ENCODE data around the gene OPCML. TPM values are rescaled to one million over a fixed set of nuclear protein-coding genes. Genes with fewer than 3 reads are reported as not detected.

The OPCML gene
- polyA plus RNA-seq, 1 donor from 2014 or later = 11.6 TPM

DNA sequence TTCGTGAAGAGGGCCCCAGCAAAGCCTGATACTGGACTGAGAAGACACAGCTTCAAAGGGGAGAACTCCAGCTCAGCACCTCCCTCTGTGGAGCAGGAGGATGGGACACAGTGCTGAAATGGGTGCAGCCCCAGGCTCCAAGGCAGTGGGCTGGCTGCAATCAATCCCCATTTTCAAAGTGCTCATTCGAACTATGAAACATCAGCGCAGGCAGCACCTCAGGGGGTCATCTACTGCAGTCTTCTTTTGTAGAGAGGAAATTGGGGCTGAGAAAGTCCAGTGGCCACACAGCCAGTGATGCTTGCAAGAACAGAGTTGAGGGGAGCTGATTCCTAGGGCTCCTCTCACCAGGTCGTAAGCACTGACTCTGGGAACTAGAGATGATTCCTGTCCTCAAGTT lies 25.1 kb downstream of the OPCML start:
- no peak overlapping the region for H3K9ac ChIP-seq (ENCODE audit: low read length)
- H3K27me3 ChIP-seq (ENCODE audit: insufficient read depth, low read depth, low read length) = no peaks in the 10 kb centered on the region
- H3K27ac ChIP-seq (ENCODE audit: low read length) = no peak overlapping the region
- H3K4me2 ChIP-seq (ENCODE audit: low read length) = no peak overlapping the region
- no peaks in the 10 kb centered on the region for H3F3A ChIP-seq (ENCODE audit: insufficient read depth, low read length, poor library complexity, severe bottlenecking)
- H3K9me3 ChIP-seq (ENCODE audit: low read length) = no peaks in the 10 kb centered on the region
- no peak overlapping the region for H2AFZ ChIP-seq (ENCODE audit: low read depth, low read length)
- no peaks in the 10 kb centered on the region for H3K36me3 ChIP-seq (ENCODE audit: insufficient read depth, low read length)
- TF ChIP-seq, protein P1, sequence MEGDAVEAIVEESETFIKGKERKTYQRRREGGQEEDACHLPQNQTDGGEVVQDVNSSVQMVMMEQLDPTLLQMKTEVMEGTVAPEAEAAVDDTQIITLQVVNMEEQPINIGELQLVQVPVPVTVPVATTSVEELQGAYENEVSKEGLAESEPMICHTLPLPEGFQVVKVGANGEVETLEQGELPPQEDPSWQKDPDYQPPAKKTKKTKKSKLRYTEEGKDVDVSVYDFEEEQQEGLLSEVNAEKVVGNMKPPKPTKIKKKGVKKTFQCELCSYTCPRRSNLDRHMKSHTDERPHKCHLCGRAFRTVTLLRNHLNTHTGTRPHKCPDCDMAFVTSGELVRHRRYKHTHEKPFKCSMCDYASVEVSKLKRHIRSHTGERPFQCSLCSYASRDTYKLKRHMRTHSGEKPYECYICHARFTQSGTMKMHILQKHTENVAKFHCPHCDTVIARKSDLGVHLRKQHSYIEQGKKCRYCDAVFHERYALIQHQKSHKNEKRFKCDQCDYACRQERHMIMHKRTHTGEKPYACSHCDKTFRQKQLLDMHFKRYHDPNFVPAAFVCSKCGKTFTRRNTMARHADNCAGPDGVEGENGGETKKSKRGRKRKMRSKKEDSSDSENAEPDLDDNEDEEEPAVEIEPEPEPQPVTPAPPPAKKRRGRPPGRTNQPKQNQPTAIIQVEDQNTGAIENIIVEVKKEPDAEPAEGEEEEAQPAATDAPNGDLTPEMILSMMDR (IDR thresholded peaks at IDR 0.05; ENCODE audit: poor library complexity, severe bottlenecking) = no peak
- no peak for TF ChIP-seq EZH2 (IDR thresholded peaks at IDR 0.05; ENCODE audit: borderline replicate concordance, insufficient read depth, low read length, poor library complexity, severe bottlenecking)
- no peak for TF ChIP-seq SMC3 (conservative IDR thresholded peaks at IDR 0.05; ENCODE audit: poor library complexity)
- no peak for TF ChIP-seq EP300 (conservative IDR thresholded peaks at IDR 0.05; ENCODE audit: poor library complexity, severe bottlenecking)
- TF ChIP-seq POLR2AphosphoS5 (IDR thresholded peaks at IDR 0.05) = no peak
- TF ChIP-seq MXI1 (conservative IDR thresholded peaks at IDR 0.05; ENCODE audit: poor library complexity, severe bottlenecking) = no peak
- no peak for TF ChIP-seq RAD21 (conservative IDR thresholded peaks at IDR 0.05)
- TF ChIP-seq, protein P2, sequence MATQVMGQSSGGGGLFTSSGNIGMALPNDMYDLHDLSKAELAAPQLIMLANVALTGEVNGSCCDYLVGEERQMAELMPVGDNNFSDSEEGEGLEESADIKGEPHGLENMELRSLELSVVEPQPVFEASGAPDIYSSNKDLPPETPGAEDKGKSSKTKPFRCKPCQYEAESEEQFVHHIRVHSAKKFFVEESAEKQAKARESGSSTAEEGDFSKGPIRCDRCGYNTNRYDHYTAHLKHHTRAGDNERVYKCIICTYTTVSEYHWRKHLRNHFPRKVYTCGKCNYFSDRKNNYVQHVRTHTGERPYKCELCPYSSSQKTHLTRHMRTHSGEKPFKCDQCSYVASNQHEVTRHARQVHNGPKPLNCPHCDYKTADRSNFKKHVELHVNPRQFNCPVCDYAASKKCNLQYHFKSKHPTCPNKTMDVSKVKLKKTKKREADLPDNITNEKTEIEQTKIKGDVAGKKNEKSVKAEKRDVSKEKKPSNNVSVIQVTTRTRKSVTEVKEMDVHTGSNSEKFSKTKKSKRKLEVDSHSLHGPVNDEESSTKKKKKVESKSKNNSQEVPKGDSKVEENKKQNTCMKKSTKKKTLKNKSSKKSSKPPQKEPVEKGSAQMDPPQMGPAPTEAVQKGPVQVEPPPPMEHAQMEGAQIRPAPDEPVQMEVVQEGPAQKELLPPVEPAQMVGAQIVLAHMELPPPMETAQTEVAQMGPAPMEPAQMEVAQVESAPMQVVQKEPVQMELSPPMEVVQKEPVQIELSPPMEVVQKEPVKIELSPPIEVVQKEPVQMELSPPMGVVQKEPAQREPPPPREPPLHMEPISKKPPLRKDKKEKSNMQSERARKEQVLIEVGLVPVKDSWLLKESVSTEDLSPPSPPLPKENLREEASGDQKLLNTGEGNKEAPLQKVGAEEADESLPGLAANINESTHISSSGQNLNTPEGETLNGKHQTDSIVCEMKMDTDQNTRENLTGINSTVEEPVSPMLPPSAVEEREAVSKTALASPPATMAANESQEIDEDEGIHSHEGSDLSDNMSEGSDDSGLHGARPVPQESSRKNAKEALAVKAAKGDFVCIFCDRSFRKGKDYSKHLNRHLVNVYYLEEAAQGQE (IDR thresholded peaks at IDR 0.05; ENCODE audit: borderline replicate concordance) = no peak
- TF ChIP-seq TAF1 (IDR thresholded peaks at IDR 0.05; ENCODE audit: low read depth) = no peak
- H4K20me1 ChIP-seq (ENCODE audit: insufficient read depth) = no peaks in the 10 kb centered on the region
- no peak overlapping the region for H3K4me3 ChIP-seq (ENCODE audit: low read length)
- H3K9me2 ChIP-seq (ENCODE audit: insufficient read depth, low read length) = no peaks in the 10 kb centered on the region
- no peaks in the 10 kb centered on the region for H3K79me2 ChIP-seq (replicated peaks; ENCODE audit: insufficient read depth, low read length)

DNA sequence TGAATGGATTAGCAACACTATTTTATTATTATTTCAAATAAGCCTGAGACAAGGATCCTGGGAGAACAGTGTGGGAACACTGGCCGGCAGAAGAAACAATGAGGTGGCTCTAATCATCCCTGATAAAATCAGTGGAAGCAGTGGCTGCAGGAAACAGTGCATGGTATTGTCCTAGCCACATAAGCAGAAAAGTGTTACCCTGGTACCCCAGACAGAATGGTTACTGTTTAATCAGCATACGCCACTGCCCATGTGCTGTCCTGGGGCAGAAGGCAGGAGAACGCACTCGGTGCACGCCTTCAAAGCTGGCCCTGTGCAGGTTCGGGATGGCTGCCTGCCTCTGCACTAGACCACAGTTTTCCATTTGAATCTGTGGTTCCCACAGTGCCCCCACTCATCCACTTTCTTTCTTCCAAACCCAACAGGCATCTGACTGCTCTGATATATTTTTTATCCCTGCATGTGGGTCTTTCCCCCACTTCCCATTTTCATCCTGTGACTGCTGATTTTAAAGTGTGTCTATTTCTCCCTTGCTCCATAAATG lies 25.7 kb downstream of the OPCML start:
- Histone ChIP-seq H3K9me3 (ENCODE audit: low read length) (no peaks in the 10 kb centered on the region), H3K4me3 (ENCODE audit: low read length) (no peak overlapping the region), H3K9me2 (ENCODE audit: insufficient read depth, low read length) (no peaks in the 10 kb centered on the region), H3K36me3 (ENCODE audit: insufficient read depth, low read length) (no peaks in the 10 kb centered on the region), H3K4me2 (ENCODE audit: low read length) (no peak overlapping the region), H2AFZ (ENCODE audit: low read depth, low read length) (no peak overlapping the region), H3K9ac (ENCODE audit: low read length) (no peak overlapping the region), H3K79me2 (replicated peaks; ENCODE audit: insufficient read depth, low read length) (no peaks in the 10 kb centered on the region), H3F3A (ENCODE audit: insufficient read depth, low read length, poor library complexity, severe bottlenecking) (no peaks in the 10 kb centered on the region), H4K20me1 (ENCODE audit: insufficient read depth) (no peaks in the 10 kb centered on the region), H3K27me3 (ENCODE audit: insufficient read depth, low read depth, low read length) (no peaks in the 10 kb centered on the region), H3K27ac (ENCODE audit: low read length) (no peak overlapping the region)
- TF ChIP-seq EZH2 (IDR thresholded peaks at IDR 0.05; ENCODE audit: borderline replicate concordance, insufficient read depth, low read length, poor library complexity, severe bottlenecking) = no peak
- TF ChIP-seq, protein P1 (IDR thresholded peaks at IDR 0.05; ENCODE audit: poor library complexity, severe bottlenecking) = no peak
- no peak for TF ChIP-seq MXI1 (conservative IDR thresholded peaks at IDR 0.05; ENCODE audit: poor library complexity, severe bottlenecking)
- no peak for TF ChIP-seq RAD21 (conservative IDR thresholded peaks at IDR 0.05)
- TF ChIP-seq EP300 (conservative IDR thresholded peaks at IDR 0.05; ENCODE audit: poor library complexity, severe bottlenecking) = no peak
- no peak for TF ChIP-seq POLR2AphosphoS5 (IDR thresholded peaks at IDR 0.05)
- TF ChIP-seq TAF1 (IDR thresholded peaks at IDR 0.05; ENCODE audit: low read depth) = no peak
- no peak for TF ChIP-seq SMC3 (conservative IDR thresholded peaks at IDR 0.05; ENCODE audit: poor library complexity)
- TF ChIP-seq, protein P2 (IDR thresholded peaks at IDR 0.05; ENCODE audit: borderline replicate concordance) = no peak
